Karpas-422 (cell line): ENCODE measurements around the gene ETF1. TPM values are rescaled to one million over a fixed set of nuclear protein-coding genes. Genes with fewer than 3 reads are reported as not detected.

Source experiments
- DNase-seq: peaks from one replicate; pipeline ENCODE4 v3.0.0-alpha.2; 2015
- H2AFZ ChIP-seq: fragments of 200-600 bp; sonication (generic); 2 replicates; pipeline ENCODE4 v1.6.1; 2014; ENCODE audit warnings: antibody characterized with exemption, low read length, mixed read lengths
- H3K27ac ChIP-seq: fragments of 200-600 bp; sonication (generic); 2 replicates; pipeline ENCODE4 v1.5.1; 2014; ENCODE audit warnings: mild to moderate bottlenecking, low read length, moderate library complexity
- H3K27me3 ChIP-seq: fragments of 200-600 bp; sonication (generic); 2 replicates; pipeline ENCODE4 v1.6.1; 2014; ENCODE audit warnings: low read length, mixed read lengths
- H3K36me3 ChIP-seq: fragments of 200-600 bp; sonication (generic); 2 replicates; pipeline ENCODE4 v1.6.1; 2014; ENCODE audit warnings: low read length, mixed read lengths; ENCODE audit not compliant: insufficient read depth
- H3K4me1 ChIP-seq: fragments of 200-600 bp; sonication (generic); 2 replicates; pipeline ENCODE4 v1.6.1; 2014; ENCODE audit warnings: mild to moderate bottlenecking, low read length, mixed read lengths
- H3K4me2 ChIP-seq: fragments of 200-600 bp; sonication (generic); 2 replicates; pipeline ENCODE4 v1.6.1; 2014; ENCODE audit warnings: low read length, low read depth, mild to moderate bottlenecking; ENCODE audit not compliant: poor library complexity, severe bottlenecking
- H3K4me3 ChIP-seq: fragments of 200-600 bp; sonication (generic); 2 replicates; pipeline ENCODE4 v1.5.1; 2014; ENCODE audit warnings: mild to moderate bottlenecking, antibody characterized with exemption, low read length, mixed read lengths
- H3K79me2 ChIP-seq: fragments of 200-600 bp; sonication (generic); 2 replicates; pipeline ENCODE4 v1.6.1; 2014; ENCODE audit warnings: mild to moderate bottlenecking, low read length, mixed read lengths
- H3K9ac ChIP-seq: fragments of 200-600 bp; sonication (generic); 2 replicates; pipeline ENCODE4 v1.6.0; 2014; ENCODE audit warnings: low read length
- H3K9me2 ChIP-seq: fragments of 200-600 bp; sonication (generic), shearing (Covaris generic); replicated peaks from 2 replicates; pipeline ENCODE4 v1.6.0; 2014; ENCODE audit warnings: mild to moderate bottlenecking, low read length, moderate library complexity; ENCODE audit not compliant: insufficient read depth
- H3K9me3 ChIP-seq: fragments of 300-700, 200-600 bp; sonication (generic); 2 replicates; pipeline ENCODE4 v1.6.1; 2014; ENCODE audit warnings: low read length, mixed read lengths
- H4K20me1 ChIP-seq: fragments of 200-600 bp; sonication (generic); 2 replicates; pipeline ENCODE4 v1.6.1; 2014; ENCODE audit warnings: mild to moderate bottlenecking, antibody characterized with exemption, low read length, low read depth; ENCODE audit not compliant: insufficient read depth
- total RNA-seq: library from RNA; depleted of rRNA; stranded (reverse); fragments of >200 nt; shearing (Covaris generic); gene quantifications from 2 replicates; pipeline ENCODE4 v1.2.3, GENCODE V29; 2014; ENCODE audit warnings: low replicate concordance

Gene ETF1
- total RNA-seq, 1 experiment from 2014 or later: 100 TPM

- Histone ChIP-seq H3K79me2 (peaks cover 26% of the 10 kb centered on the region), H3K27ac (no peak overlapping the region), H3K36me3 (peaks cover 13% of the 10 kb centered on the region), H3K9me3 (no peaks in the 10 kb centered on the region), H3K9ac (no peak overlapping the region), H3K27me3 (no peaks in the 10 kb centered on the region), H4K20me1 (peaks cover 6% of the 10 kb centered on the region; the same call in 1 of the 2 replicates), H3K4me1 (peaks cover 15% of the 10 kb centered on the region), H2AFZ (no peak overlapping the region), H3K4me2 (no peak overlapping the region), H3K9me2 (no peaks in the 10 kb centered on the region), H3K4me3 (no peak overlapping the region)
- DNase-seq: no peak
Measured at GRCh38 chr5:138577452-138577851, 34.4 kb upstream of the ETF1 start.

DNA sequence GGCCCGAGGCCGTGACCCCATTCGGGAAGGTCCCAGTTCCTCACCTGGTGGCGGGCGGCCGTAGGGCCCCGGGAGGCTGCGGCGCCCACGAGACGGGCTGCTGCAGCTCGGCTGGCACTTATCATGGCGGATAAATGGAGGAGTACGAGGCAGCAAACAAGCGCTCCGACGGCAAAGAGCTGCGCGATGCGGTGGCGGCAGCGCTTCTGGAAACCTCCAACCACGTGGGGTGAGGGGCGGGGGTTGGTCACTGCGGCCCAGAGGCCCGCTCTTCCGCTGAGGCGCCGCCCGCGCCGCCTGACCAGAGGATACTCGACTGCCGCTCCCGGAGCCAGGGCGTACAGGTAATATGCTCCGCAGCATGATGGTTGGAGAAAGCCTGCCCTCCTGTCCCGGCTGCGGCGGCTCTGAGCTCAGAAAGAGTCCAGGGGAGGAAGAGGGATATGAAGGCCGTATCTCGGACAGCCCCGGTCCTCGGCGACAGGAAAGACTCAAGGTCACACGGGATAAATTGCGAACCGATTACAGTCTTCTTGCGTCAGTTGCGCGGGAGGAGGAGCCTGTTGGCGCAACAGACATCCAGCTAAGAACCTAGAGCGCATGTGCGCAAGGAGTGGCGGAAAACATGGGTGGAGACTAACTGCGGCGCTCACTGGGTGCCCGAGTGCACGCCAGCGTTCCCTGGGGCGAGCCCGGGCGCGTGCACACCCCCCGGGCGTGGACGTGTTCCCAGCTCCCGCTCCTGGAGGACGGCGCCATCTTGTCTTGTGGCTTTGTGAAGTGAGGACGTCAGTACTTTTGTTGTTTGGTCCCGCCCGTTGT, 32.4 kb upstream of the ETF1 start, which contains the start of gene HSPA9:
Gene HSPA9, minus strand, starts transcription at position 208 of the 822 bp plus-strand sequence. Its CDS starts 83 bp downstream, at position 125.
- H3K79me2 ChIP-seq: peaks cover 39% of the 10 kb centered on the region
- peak within 1 kb of the TSS; percentile 92 for H3K4me2 ChIP-seq
- H3K27me3 ChIP-seq: no peaks in the 10 kb centered on the region
- H3K4me1 ChIP-seq: peaks cover 15% of the 10 kb centered on the region
- H3K9me3 ChIP-seq: no peaks in the 10 kb centered on the region
- H3K9ac ChIP-seq: peak within 1 kb of the TSS; percentile 88
- H3K27ac ChIP-seq: peak within 1 kb of the TSS; percentile 85
- peaks cover 6% of the 10 kb centered on the region; the same call in 1 of the 2 replicates for H4K20me1 ChIP-seq
- peak; percentile 99 for DNase-seq
- H3K36me3 ChIP-seq: peaks cover 24% of the 10 kb centered on the region
- H2AFZ ChIP-seq: peak within 1 kb of the TSS; percentile 74; the same call in 1 of the 2 replicates
- H3K9me2 ChIP-seq: no peaks in the 10 kb centered on the region
- peak within 1 kb of the TSS; percentile 85 for H3K4me3 ChIP-seq

GRCh38 chr5:138574744-138575193, 31.7 kb upstream of the ETF1 start:
- DNase-seq: no peak
- Histone ChIP-seq H3K4me3 (peak overlapping the region; percentile 85), H3K36me3 (peaks cover 24% of the 10 kb centered on the region), H2AFZ (no peak overlapping the region), H3K9me2 (no peaks in the 10 kb centered on the region), H3K4me1 (peaks cover 15% of the 10 kb centered on the region), H3K4me2 (peak overlapping the region; percentile 92), H3K27me3 (no peaks in the 10 kb centered on the region), H4K20me1 (peaks cover 6% of the 10 kb centered on the region; the same call in 1 of the 2 replicates), H3K27ac (peak overlapping the region; percentile 85), H3K79me2 (peaks cover 45% of the 10 kb centered on the region), H3K9ac (peak overlapping the region; percentile 88), H3K9me3 (no peaks in the 10 kb centered on the region)

DNA sequence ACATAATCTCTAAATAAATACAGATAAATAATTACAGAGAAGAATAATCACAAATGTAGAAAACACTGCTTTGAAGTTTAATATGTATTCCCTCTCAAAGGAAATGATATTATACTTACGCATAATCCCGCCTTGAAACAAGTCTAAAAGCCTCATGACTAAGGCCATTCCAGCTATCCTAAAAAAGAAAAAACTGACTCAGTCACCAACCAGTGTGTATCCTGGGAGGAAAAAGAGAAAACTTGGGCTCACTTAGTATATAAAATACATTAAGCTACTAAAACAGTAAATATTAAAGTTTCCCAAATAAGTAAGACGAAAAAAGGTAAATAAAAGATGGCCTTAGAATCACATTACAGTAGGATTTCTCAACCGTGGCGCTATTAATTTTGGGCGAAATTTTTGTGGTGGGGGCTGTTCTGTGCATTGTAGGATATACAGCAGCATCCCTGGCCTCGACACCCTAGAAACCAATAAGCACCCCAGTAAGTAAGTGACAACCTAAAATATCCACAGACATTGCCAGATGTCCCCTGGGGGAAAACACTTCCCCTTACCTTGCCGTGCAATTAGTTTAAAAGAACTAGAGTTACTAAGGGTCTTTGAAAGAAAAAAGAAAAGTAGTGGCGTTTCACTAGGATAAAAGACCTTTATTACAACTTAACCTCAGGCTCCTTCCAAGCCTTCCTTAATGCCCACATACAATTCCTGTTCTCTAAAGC, 31.1 kb upstream of the ETF1 start:
- H4K20me1 ChIP-seq: peaks cover 6% of the 10 kb centered on the region; the same call in 1 of the 2 replicates
- no peaks in the 10 kb centered on the region for H3K9me3 ChIP-seq
- H3K27ac ChIP-seq: peak overlapping the region; percentile 85
- peak; percentile 79 for DNase-seq
- peaks cover 50% of the 10 kb centered on the region for H3K79me2 ChIP-seq
- peaks cover 27% of the 10 kb centered on the region for H3K36me3 ChIP-seq
- H3K27me3 ChIP-seq: no peaks in the 10 kb centered on the region
- peak overlapping the region; percentile 88 for H3K9ac ChIP-seq
- peaks cover 15% of the 10 kb centered on the region for H3K4me1 ChIP-seq
- peak overlapping the region; percentile 92 for H3K4me2 ChIP-seq
- no peaks in the 10 kb centered on the region for H3K9me2 ChIP-seq
- H2AFZ ChIP-seq: no peak overlapping the region
- H3K4me3 ChIP-seq: peak overlapping the region; percentile 85

- H3K4me3 ChIP-seq: no peak overlapping the region; the same call in 1 of the 2 replicates
- no peak for DNase-seq
- H3K36me3 ChIP-seq: peaks cover 36% of the 10 kb centered on the region
- H3K4me2 ChIP-seq: peak overlapping the region; percentile 92
- H2AFZ ChIP-seq: no peak overlapping the region
- peaks cover 15% of the 10 kb centered on the region for H3K4me1 ChIP-seq
- H3K79me2 ChIP-seq: peaks cover 59% of the 10 kb centered on the region
- H3K9me3 ChIP-seq: no peaks in the 10 kb centered on the region
- H3K27me3 ChIP-seq: no peaks in the 10 kb centered on the region
- H3K9me2 ChIP-seq: no peaks in the 10 kb centered on the region
- peak overlapping the region; percentile 85; the same call in 1 of the 2 replicates for H3K27ac ChIP-seq
- peaks cover 6% of the 10 kb centered on the region; the same call in 1 of the 2 replicates for H4K20me1 ChIP-seq
- H3K9ac ChIP-seq: peak overlapping the region; percentile 88; the same call in 1 of the 2 replicates
Measured at GRCh38 chr5:138573223-138573622, 30.2 kb upstream of the ETF1 start.

DNA sequence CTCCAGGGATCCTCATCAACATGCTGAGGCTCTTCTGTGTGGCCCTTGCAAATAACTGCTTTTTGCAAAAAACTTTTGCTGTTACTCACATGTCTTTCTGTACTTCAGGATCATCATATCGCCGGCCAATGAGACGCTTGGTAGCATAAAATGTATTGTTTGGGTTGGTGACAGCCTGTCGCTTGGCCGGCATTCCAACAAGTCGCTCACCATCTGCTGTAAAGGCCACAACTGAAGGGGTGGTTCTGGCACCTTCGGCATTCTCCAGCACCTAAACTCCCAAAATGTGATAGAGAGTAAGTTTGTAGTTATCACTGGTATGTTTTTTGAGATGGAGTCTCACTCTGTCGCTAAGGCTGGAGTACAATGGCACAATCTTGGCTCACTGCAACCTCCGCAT, 27.8 kb upstream of the ETF1 start:
- H3K4me1 ChIP-seq: peaks cover 12% of the 10 kb centered on the region
- no peak overlapping the region for H3K4me3 ChIP-seq
- no peak overlapping the region for H3K27ac ChIP-seq
- peaks cover 83% of the 10 kb centered on the region for H3K79me2 ChIP-seq
- no peak overlapping the region for H3K4me2 ChIP-seq
- no peak for DNase-seq
- H4K20me1 ChIP-seq: peaks cover 16% of the 10 kb centered on the region; the same call in 1 of the 2 replicates
- no peaks in the 10 kb centered on the region for H3K27me3 ChIP-seq
- H3K36me3 ChIP-seq: peaks cover 60% of the 10 kb centered on the region
- no peaks in the 10 kb centered on the region for H3K9me2 ChIP-seq
- H3K9ac ChIP-seq: no peak overlapping the region
- H3K9me3 ChIP-seq: no peaks in the 10 kb centered on the region
- H2AFZ ChIP-seq: no peak overlapping the region

DNA sequence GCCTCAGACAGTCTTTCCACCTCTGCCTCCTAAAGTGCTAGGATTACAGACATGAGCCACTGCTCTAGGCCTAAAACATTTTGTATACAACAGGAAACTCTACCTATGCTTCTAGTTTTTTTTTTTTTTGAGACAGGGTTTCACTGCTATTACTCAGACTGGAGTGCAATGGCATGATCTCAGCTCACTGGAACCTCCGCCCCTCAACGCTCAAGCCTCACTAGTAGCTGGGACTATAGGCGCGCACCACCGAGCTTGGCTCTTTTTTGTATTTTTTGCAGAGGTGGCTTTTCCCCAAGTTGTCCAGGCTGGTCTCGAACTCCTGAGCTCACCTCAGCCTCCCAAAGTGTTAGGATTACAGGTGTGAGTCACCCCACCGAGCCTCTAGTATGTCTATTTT, 26.7 kb upstream of the ETF1 start:
- Histone ChIP-seq H3K4me2 (no peak overlapping the region), H3K9me2 (no peaks in the 10 kb centered on the region), H2AFZ (no peak overlapping the region), H3K79me2 (peaks cover 89% of the 10 kb centered on the region), H4K20me1 (peaks cover 24% of the 10 kb centered on the region; the same call in 1 of the 2 replicates), H3K27ac (no peak overlapping the region), H3K4me3 (no peak overlapping the region), H3K4me1 (peaks cover 10% of the 10 kb centered on the region), H3K27me3 (no peaks in the 10 kb centered on the region), H3K36me3 (peaks cover 71% of the 10 kb centered on the region), H3K9me3 (no peaks in the 10 kb centered on the region), H3K9ac (no peak overlapping the region)
- no peak for DNase-seq
